Nephron progenitor cell (in vitro differentiated cells): Measurements from ENCODE around the gene GPR87.

Experiments used
- DNase-seq: peaks from one replicate; pipeline ENCODE4 v3.0.0; 2021
- H3K27ac Mint-ChIP-seq: 2 replicates; pipeline ENCODE4 v1.8.0; 2021; ENCODE audit warnings: mild to moderate bottlenecking, moderate library complexity, mixed read lengths
- H3K27me3 Mint-ChIP-seq: 2 replicates; pipeline ENCODE4 v1.8.0; 2021; ENCODE audit warnings: mild to moderate bottlenecking, low read depth, mixed read lengths; ENCODE audit not compliant: poor library complexity
- H3K36me3 Mint-ChIP-seq: 2 replicates; pipeline ENCODE4 v1.8.0; 2021; ENCODE audit warnings: low read depth, mixed read lengths
- H3K4me1 Mint-ChIP-seq: 2 replicates; pipeline ENCODE4 v1.8.0; 2021; ENCODE audit warnings: mixed read lengths
- H3K4me3 Mint-ChIP-seq: 2 replicates; pipeline ENCODE4 v1.8.0; 2021; ENCODE audit warnings: mild to moderate bottlenecking, moderate library complexity, mixed read lengths
- H3K9me3 Mint-ChIP-seq: 2 replicates; pipeline ENCODE4 v1.8.0; 2021; ENCODE audit warnings: mild to moderate bottlenecking, moderate library complexity, mixed read lengths
- CTCF ChIP-seq: fragments of 200-600 bp; sonication (generic); IDR thresholded peaks from 2 replicates; pipeline ENCODE4 v1.5.0; 2021; ENCODE audit warnings: antibody characterized with exemption

Gene GPR87

GRCh38 chr3:151330899-151331298, 14.3 kb upstream of the GPR87 start:
- no peak overlapping the region for H3K4me3 Mint-ChIP-seq
- H3K27ac Mint-ChIP-seq: no peak overlapping the region
- H3K9me3 Mint-ChIP-seq: no peaks in the 10 kb centered on the region
- TF ChIP-seq CTCF: no peak
- H3K36me3 Mint-ChIP-seq: no peaks in the 10 kb centered on the region
- no peaks in the 10 kb centered on the region for H3K4me1 Mint-ChIP-seq
- no peaks in the 10 kb centered on the region for H3K27me3 Mint-ChIP-seq
- no peak for DNase-seq

- DNase-seq: no peak
- Mint-ChIP-seq H3K9me3 (no peaks in the 10 kb centered on the region), H3K27ac (no peak overlapping the region), H3K36me3 (no peaks in the 10 kb centered on the region), H3K4me3 (no peak overlapping the region), H3K27me3 (no peaks in the 10 kb centered on the region), H3K4me1 (no peaks in the 10 kb centered on the region)
- TF ChIP-seq CTCF: no peak
Observed at GRCh38 chr3:151330379-151330778, 13.8 kb upstream of the GPR87 start.

- no peak for TF ChIP-seq CTCF
- H3K9me3 Mint-ChIP-seq: no peaks in the 10 kb centered on the region
- no peaks in the 10 kb centered on the region for H3K36me3 Mint-ChIP-seq
- H3K4me1 Mint-ChIP-seq: no peaks in the 10 kb centered on the region
- no peaks in the 10 kb centered on the region for H3K27me3 Mint-ChIP-seq
- no peak within 1 kb of the TSS for H3K27ac Mint-ChIP-seq
- no peak for DNase-seq
- no peak within 1 kb of the TSS for H3K4me3 Mint-ChIP-seq
Observed at GRCh38 chr3:151329363-151329762, 12.7 kb upstream of the GPR87 start, which contains the start of gene P2RY13. P2RY13 (minus strand) TSS chr3:151329549; CDS start chr3:151329528, 21 bp downstream.

- DNase-seq: no peak
- Mint-ChIP-seq H3K27me3 (no peaks in the 10 kb centered on the region), H3K4me3 (no peak overlapping the region), H3K36me3 (peaks cover 3% of the 10 kb centered on the region), H3K27ac (no peak overlapping the region), H3K4me1 (no peaks in the 10 kb centered on the region), H3K9me3 (no peaks in the 10 kb centered on the region)
- no peak for TF ChIP-seq CTCF
Observed at GRCh38 chr3:151328298-151328995, 11.8 kb upstream of the GPR87 start.

- Mint-ChIP-seq H3K36me3 (peaks cover 11% of the 10 kb centered on the region), H3K27ac (no peak overlapping the region), H3K27me3 (peaks cover 1% of the 10 kb centered on the region), H3K4me1 (no peaks in the 10 kb centered on the region), H3K9me3 (no peaks in the 10 kb centered on the region), H3K4me3 (no peak overlapping the region)
- DNase-seq: no peak
- TF ChIP-seq CTCF: peak; percentile 72
Observed at GRCh38 chr3:151327571-151328198, 11.1 kb upstream of the GPR87 start.

GRCh38 chr3:151322511-151322910, 5.9 kb upstream of the GPR87 start:
- no peak overlapping the region for H3K4me3 Mint-ChIP-seq
- H3K27me3 Mint-ChIP-seq: peaks cover 3% of the 10 kb centered on the region
- H3K9me3 Mint-ChIP-seq: no peaks in the 10 kb centered on the region
- DNase-seq: no peak
- no peaks in the 10 kb centered on the region for H3K4me1 Mint-ChIP-seq
- no peak overlapping the region for H3K27ac Mint-ChIP-seq
- peaks cover 14% of the 10 kb centered on the region for H3K36me3 Mint-ChIP-seq
- no peak for TF ChIP-seq CTCF
